ENCODE data around the gene FOXO4.
A peak's percentile ranks its signal among the peaks of the same experiment; 100 is the strongest.

The FOXO4 gene

GRCh38 chrX:71143508-71143907 lies 47.9 kb downstream of the FOXO4 start:
- DNase-seq (ENCODE audit: low read depth) = peak; percentile 29
- H3K4me3 ChIP-seq (ENCODE audit: low read length) = no peak overlapping the region
- no peak for TF ChIP-seq CTCF (conservative IDR thresholded peaks at IDR 0.05; ENCODE audit: low read length)

GRCh38 chrX:71144651-71145050 lies 49.0 kb downstream of the FOXO4 start, which contains the start of gene NLGN3:
Gene NLGN3, plus strand, starts transcription at chrX:71144841. Its CDS starts 2,909 bp downstream, at chrX:71147750.
- no peak for TF ChIP-seq CTCF (conservative IDR thresholded peaks at IDR 0.05; ENCODE audit: low read length)
- no peak within 1 kb of the TSS; the same call in 1 of the 2 replicates for H3K4me3 ChIP-seq (ENCODE audit: low read length)
- no peak for DNase-seq (ENCODE audit: low read depth)

- no peak for DNase-seq (ENCODE audit: low read depth)
Observed at GRCh38 chrX:71147496-71148277, 52.0 kb downstream of the FOXO4 start.

GRCh38 chrX:71148278-71148663 lies 52.6 kb downstream of the FOXO4 start:
- no peak for TF ChIP-seq CTCF (conservative IDR thresholded peaks at IDR 0.05; ENCODE audit: low read length)
- no peak overlapping the region for H3K4me3 ChIP-seq (ENCODE audit: low read length)
- no peak for DNase-seq (ENCODE audit: low read depth)

More at GRCh38 chrX:71147496-71148277, 52.0 kb downstream of the FOXO4 start:
- no peak for TF ChIP-seq CTCF (conservative IDR thresholded peaks at IDR 0.05; ENCODE audit: low read length)
- H3K4me3 ChIP-seq (ENCODE audit: low read length) = no peak overlapping the region

- no peak overlapping the region for H3K4me3 ChIP-seq (ENCODE audit: low read length)
- TF ChIP-seq CTCF (conservative IDR thresholded peaks at IDR 0.05; ENCODE audit: low read length) = no peak
- no peak for DNase-seq (ENCODE audit: low read depth)
Observed at GRCh38 chrX:71151366-71151765, 55.7 kb downstream of the FOXO4 start.

Data from AG10803 (cell line).